Muscle layer of colon (tissue), 2 donors: Measurements from ENCODE around the gene CLEC20A.

Source experiments
- H3K27ac ChIP-seq: one replicate; pipeline ENCODE4 v1.7.0; 2013; ENCODE audit warnings: low read depth, mild to moderate bottlenecking, low read length, moderate library complexity
- H3K27me3 ChIP-seq, 2 donors: one replicate each; pipeline ENCODE4 v1.7.0; 2013; ENCODE audit warnings: low read length in 2 of 2, mild to moderate bottlenecking in 2 of 2; ENCODE audit not compliant: insufficient read depth in 2 of 2, control insufficient read depth in 1 of 2
- H3K36me3 ChIP-seq: one replicate; pipeline ENCODE4 v1.7.0; 2013; ENCODE audit warnings: mild to moderate bottlenecking, low read length; ENCODE audit not compliant: insufficient read depth
- H3K4me1 ChIP-seq: one replicate; pipeline ENCODE4 v1.7.0; 2013; ENCODE audit warnings: mild to moderate bottlenecking, low read length; ENCODE audit not compliant: insufficient read depth
- H3K4me3 ChIP-seq, 2 donors: one replicate each; pipeline ENCODE4 v1.7.0; 2013; ENCODE audit warnings: low read length in 2 of 2, low read depth in 1 of 2, mild to moderate bottlenecking in 1 of 2, moderate library complexity in 1 of 2
- H3K9ac ChIP-seq: one replicate; pipeline ENCODE4 v1.7.0; 2013; ENCODE audit warnings: low read length
- H3K9me3 ChIP-seq: one replicate; pipeline ENCODE4 v1.7.0; 2013; ENCODE audit warnings: mild to moderate bottlenecking, low read length
- donor health status: abdominal sarcoma.
- donor health status: Adenocarcinoma of cecum.

CLEC20A gene

DNA sequence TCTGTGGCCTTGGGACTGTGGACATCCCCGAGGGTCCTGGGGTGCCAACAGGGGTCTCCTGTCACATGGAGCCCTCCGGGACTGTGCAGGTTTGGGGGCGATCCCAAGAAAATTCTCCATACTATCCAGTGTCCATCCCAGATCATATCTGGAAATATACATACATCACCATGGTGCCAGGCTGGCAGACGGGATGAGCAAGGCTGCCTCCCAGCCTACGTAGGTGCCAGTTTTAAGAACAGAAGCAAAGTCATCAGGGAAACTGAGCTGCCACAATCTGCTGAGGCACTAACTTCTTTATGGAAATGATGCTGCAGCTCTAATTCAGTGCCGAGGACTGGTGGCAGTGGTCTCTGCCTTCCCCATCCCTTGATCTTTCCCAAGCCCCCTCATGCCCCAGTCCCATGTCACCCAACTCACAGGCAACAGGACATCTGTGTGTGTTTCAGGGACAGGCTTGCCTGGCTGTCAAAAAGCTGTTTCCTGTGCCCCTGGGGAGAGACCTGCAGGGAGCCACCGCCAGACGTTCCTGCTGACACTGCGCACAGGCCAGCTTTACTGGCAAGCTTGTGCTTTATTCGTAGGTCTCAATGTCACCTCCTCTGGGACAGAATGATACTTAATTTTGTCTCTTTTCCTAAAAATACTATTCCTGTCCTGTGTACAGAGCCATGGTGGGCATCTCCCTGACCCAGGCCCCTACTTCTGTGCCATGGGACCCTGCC lies 31.6 kb upstream of the CLEC20A start:
- Histone ChIP-seq H3K36me3 (no peaks in the 10 kb centered on the region), H3K9me3 (no peaks in the 10 kb centered on the region), H3K27ac (no peak overlapping the region), H3K4me1 (no peaks in the 10 kb centered on the region), H3K9ac (no peak overlapping the region), H3K4me3 (no peak overlapping the region), H3K27me3 (no peaks in the 10 kb centered on the region)

DNA sequence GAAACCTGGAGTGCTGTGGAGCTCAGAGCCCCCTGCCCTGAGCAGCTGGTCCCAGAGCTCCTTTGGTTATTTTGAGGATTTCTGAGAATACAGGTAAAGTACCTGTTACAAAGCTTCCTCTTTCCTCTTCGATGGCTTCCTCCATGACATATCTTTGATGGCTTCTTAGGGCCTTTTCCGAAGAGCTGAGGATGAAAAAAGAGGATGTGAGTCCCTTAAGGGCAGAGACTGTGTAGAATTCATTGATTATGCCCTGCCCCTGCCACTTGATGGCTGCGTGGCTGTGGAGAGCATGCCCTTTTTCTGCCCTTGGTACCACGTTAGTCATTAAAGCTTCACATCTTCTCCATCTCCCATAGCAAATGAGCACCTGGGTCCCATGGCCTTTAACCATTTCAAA lies 30.4 kb upstream of the CLEC20A start:
- Histone ChIP-seq H3K36me3 (no peaks in the 10 kb centered on the region), H3K27me3 (no peaks in the 10 kb centered on the region), H3K4me3 (no peak overlapping the region), H3K9me3 (no peaks in the 10 kb centered on the region), H3K27ac (no peak overlapping the region), H3K4me1 (no peaks in the 10 kb centered on the region), H3K9ac (no peak overlapping the region)

DNA sequence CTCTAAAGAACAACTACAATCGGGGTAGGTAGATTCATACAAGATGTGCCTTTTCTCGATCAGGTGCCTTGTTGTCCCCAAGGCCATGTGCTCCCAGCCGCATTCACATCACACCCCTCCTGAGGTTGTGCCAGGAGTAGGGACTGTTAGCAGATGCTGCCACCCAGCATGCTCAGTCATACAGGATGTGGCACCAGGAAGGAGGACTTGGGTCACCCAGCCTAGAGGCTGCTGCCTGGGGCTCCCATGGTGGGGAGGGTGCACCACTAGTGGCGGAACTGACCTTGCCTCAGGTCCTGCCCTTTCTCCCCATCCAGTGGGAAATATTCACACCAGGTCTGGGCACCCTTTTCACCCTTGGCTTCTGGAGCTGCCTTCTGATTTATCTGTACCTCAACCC lies 24.5 kb upstream of the CLEC20A start:
- no peaks in the 10 kb centered on the region for H3K9me3 ChIP-seq
- H3K27ac ChIP-seq, result no peak overlapping the region
- no peak overlapping the region for H3K9ac ChIP-seq

DNA sequence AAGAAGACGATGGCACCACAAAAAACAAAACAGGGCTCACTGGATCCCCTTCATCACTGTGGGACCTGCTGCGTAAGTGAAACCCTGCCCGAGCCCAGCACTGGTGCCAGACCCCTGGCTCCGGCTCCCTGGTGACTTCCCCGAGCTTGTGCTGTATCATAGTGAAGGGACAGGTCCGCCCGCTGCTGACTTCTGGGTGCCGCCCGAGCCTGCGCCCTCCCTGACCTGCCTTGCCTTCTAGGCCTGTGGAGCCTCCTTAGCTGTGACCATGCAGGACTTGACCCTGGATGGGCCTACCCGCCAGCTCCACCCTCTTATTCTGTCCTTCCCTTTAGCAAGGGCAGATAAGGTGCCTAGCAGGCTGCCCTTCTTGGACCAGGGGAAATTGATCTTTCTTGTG lies 24.0 kb upstream of the CLEC20A start:
- no peak overlapping the region for H3K9ac ChIP-seq
- no peaks in the 10 kb centered on the region for H3K36me3 ChIP-seq
- no peaks in the 10 kb centered on the region for H3K9me3 ChIP-seq
- no peaks in the 10 kb centered on the region for H3K4me1 ChIP-seq
- no peaks in the 10 kb centered on the region for H3K27me3 ChIP-seq
- no peak overlapping the region for H3K27ac ChIP-seq
- H3K4me3 ChIP-seq, result no peak overlapping the region

More for the DNA sequence above, 24.5 kb upstream of the CLEC20A start:
- Histone ChIP-seq H3K27me3 (no peaks in the 10 kb centered on the region), H3K4me3 (no peak overlapping the region), H3K36me3 (no peaks in the 10 kb centered on the region), H3K4me1 (no peaks in the 10 kb centered on the region)

DNA sequence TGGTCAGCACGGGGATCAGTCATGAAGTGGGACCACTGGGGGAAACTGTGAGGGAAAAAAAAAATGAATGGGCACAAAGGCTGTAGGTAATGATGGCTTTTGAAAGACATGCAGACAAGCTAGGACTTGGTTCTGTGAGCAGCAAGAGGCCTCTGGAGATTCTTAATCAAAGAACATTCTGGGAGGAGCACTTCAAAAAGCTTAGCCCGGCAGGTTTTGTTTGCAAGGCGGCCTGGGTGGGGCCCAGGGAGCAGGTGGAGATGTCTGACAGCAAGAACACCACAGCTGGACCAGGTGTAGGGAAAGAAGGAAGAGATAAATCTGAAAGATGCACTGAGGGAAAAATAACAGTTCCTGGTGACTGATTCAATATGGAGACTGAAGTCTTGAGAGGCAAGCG lies 22.1 kb upstream of the CLEC20A start:
- H3K27me3 ChIP-seq, result no peaks in the 10 kb centered on the region
- no peak overlapping the region for H3K9ac ChIP-seq
- no peaks in the 10 kb centered on the region for H3K4me1 ChIP-seq
- H3K4me3 ChIP-seq, result no peak overlapping the region
- H3K27ac ChIP-seq, result no peak overlapping the region
- no peaks in the 10 kb centered on the region for H3K36me3 ChIP-seq
- no peaks in the 10 kb centered on the region for H3K9me3 ChIP-seq

DNA sequence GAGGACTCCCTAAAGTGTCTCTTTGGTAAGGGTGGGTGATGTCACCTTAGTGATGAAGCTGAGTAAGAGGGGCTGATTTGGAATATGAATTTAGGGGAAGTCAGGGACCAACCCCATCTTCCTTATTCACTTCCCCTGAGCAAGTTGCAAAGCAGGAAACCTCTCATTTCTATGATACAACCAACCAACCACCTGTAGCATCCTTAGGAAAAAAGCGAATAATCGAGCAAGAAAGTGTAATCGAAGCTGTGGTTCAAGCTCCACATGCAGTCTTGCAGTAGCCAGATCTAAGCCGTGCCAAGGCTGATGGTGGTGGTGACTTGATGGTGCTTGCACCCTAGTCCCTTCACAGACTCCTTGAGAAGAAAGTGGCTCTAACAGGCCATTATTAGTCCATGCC lies 19.3 kb upstream of the CLEC20A start:
- Histone ChIP-seq H3K27me3 (no peaks in the 10 kb centered on the region), H3K4me3 (no peak overlapping the region), H3K9me3 (no peaks in the 10 kb centered on the region), H3K27ac (no peak overlapping the region), H3K9ac (no peak overlapping the region), H3K4me1 (no peaks in the 10 kb centered on the region), H3K36me3 (no peaks in the 10 kb centered on the region)

DNA sequence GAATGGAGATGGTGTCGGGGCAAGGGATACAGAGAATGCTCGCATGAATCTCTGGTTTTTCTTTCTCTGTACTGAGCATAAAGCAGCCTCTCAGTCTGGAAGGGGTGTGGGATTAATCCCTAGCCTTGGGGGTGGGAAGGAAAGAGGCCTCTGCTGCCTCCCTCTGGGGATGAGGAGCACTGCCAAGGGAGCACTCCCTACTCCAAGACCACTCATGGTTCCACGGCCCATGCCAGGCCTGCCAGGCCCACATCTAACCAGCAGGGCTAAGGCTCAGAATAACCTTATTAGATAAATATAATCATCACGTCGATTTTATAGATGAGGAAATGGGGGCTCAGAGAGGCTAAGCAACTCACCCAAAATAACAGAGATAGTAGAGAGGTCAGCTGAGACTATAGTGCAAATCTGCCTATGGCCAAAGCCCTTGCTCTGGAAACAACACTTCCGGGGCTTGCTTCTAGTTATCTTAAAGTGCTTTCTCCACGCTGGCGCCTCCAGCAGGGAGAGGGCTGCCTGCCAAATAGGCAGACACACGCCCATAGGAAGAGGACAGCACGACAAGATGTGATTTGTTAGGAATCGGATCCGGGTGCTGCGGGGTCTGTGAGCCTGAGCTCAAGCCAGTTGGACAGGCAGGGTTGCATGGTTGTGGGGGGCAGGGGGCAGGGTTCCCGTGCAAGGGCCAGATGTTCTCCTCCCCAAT lies 16.7 kb upstream of the CLEC20A start:
- Histone ChIP-seq H3K27me3 (no peaks in the 10 kb centered on the region), H3K9ac (no peak overlapping the region), H3K4me3 (no peak overlapping the region), H3K27ac (no peak overlapping the region), H3K4me1 (no peaks in the 10 kb centered on the region), H3K9me3 (no peaks in the 10 kb centered on the region), H3K36me3 (no peaks in the 10 kb centered on the region)

DNA sequence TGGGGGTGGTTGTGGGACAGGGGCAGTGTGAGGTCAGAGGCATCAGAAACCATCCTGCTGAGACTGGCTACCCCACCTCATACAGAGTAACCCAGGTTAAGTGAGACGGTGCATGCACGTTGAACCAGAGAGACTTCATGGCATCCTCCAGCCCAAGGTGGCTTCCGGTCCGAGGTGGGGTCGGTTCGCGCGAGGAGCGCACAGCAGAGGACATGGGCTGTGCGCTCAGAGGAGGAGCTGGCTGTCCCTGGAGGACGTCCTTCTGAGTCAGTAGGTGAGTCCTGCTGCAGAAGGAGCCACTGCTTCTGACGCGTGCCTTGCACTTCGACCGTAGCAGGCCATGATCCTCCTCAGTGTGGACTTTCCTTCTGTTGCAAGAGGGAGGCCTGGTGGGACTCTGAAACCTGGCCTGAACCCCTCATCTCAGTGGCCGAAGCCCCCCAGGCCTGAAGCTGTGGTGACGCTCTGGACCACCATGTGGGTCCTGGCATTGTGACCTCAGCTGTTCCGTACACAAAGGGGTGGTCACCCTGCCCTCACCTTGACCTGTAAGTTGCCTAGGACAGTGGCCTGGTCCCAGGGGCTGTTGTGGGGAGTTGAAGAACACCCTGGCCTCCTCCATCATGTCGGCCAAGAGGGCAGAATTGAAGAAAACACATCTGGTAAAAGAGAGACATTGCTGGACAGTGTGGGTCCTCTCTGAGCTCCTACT lies 16.0 kb upstream of the CLEC20A start, which contains the start of gene TEX35:
TSS of gene TEX35 (plus strand) at position 544 of the 712 bp plus-strand sequence. CDS start at position 624, 80 bp downstream.
- no peak within 1 kb of the TSS for H3K4me3 ChIP-seq
- H3K9ac ChIP-seq, result no peak within 1 kb of the TSS
- no peaks in the 10 kb centered on the region for H3K27me3 ChIP-seq
- H3K9me3 ChIP-seq, result no peaks in the 10 kb centered on the region
- no peak within 1 kb of the TSS for H3K27ac ChIP-seq
- H3K4me1 ChIP-seq, result no peaks in the 10 kb centered on the region
- no peaks in the 10 kb centered on the region for H3K36me3 ChIP-seq

DNA sequence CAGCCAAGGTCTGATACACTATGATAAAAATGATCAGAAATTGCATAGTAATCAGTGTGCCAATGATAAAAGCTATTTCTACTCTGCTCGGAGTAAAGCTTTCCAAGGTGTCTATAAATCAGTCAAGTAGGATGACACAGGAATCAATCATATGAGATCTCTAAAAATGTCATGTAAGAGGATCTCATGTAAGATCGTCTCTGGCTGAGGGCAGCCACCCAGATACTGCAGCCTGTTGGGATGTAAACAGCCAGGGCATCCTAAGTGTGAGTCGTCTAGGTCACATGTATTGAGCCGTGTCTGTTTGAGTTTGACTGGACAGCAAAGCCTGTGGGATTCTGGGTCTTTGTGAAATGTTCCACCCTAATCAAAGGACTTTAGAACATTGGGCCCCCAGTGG lies 13.4 kb upstream of the CLEC20A start:
- Histone ChIP-seq H3K27me3 (no peaks in the 10 kb centered on the region), H3K27ac (no peak overlapping the region), H3K4me1 (no peaks in the 10 kb centered on the region)

DNA sequence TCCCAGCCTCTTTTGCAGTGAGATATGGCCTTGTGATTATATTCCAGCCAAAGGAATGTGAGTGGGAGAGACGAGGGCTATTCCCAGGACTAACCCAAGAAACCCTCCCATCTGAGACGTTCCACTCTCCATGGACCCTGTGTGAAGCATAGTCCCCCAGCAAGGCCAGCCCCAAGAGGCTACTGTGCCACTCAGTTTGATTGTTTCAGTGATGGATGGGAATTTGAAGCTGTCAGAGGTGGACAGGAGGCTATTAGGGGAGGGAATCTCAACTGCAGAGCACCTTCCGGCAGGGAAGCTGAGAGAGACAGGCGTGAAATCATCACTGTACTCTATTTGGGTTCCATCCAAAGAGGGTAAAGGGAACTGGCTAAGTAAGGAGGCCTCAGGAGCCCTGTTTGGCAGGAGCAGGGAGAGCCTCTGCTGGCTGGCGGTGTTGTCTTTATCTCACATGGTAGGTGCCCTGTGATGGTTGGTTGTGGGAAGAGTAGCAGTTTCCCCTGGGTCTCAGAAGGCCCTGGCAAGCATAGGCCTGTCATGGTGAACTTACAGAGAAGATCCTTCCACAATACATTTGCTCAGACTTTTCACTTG lies 12.7 kb upstream of the CLEC20A start:
- Histone ChIP-seq H3K27me3 (no peaks in the 10 kb centered on the region), H3K36me3 (no peaks in the 10 kb centered on the region), H3K27ac (no peak overlapping the region), H3K9me3 (no peaks in the 10 kb centered on the region), H3K4me3 (no peak overlapping the region), H3K4me1 (no peaks in the 10 kb centered on the region), H3K9ac (no peak overlapping the region)

More for the DNA sequence above, 13.4 kb upstream of the CLEC20A start:
- Histone ChIP-seq H3K4me3 (no peak overlapping the region), H3K36me3 (no peaks in the 10 kb centered on the region), H3K9me3 (no peaks in the 10 kb centered on the region), H3K9ac (no peak overlapping the region)

DNA sequence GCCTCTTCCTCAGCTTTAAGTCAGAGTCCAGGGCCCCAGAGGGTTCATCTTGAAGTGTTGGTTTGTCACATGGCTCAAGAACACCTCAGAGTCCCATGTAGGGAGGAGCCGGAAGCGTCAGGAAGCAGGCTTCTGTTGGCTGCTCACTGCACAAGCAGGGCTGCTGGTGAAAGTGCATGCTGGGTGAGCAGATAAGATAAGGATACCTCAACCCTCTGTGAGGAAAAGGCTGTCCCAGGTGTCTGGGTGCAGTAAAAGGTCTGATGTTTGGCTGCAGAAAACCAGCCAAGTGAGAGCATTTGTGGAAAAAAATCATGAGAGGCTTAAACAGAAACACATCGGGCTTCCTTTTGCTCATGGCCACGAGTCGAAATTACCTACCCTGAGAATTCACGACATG lies 9.9 kb upstream of the CLEC20A start:
- H3K4me3 ChIP-seq, result no peak overlapping the region
- H3K9me3 ChIP-seq, result no peaks in the 10 kb centered on the region
- no peak overlapping the region for H3K27ac ChIP-seq
- H3K4me1 ChIP-seq, result no peaks in the 10 kb centered on the region
- no peaks in the 10 kb centered on the region for H3K36me3 ChIP-seq
- no peaks in the 10 kb centered on the region for H3K27me3 ChIP-seq
- H3K9ac ChIP-seq, result no peak overlapping the region
